HG02970 (cell line): Measurements from ENCODE around the gene LGALS7B.
"Not testable (repeated sequence)": the region's sequence is repeated elsewhere in the genome, so short reads cannot be mapped to it uniquely, and the experiment has no call there.

Source experiments
- ATAC-seq: cut with Tn5 transposase; IDR thresholded peaks from one replicate; pipeline ENCODE4 v1.9.1; 2021; ENCODE audit warnings: mild to moderate bottlenecking, moderate library complexity, moderate number of reproducible peaks; ENCODE audit not compliant: unreplicated experiment, low FRiP score

Gene LGALS7B

DNA sequence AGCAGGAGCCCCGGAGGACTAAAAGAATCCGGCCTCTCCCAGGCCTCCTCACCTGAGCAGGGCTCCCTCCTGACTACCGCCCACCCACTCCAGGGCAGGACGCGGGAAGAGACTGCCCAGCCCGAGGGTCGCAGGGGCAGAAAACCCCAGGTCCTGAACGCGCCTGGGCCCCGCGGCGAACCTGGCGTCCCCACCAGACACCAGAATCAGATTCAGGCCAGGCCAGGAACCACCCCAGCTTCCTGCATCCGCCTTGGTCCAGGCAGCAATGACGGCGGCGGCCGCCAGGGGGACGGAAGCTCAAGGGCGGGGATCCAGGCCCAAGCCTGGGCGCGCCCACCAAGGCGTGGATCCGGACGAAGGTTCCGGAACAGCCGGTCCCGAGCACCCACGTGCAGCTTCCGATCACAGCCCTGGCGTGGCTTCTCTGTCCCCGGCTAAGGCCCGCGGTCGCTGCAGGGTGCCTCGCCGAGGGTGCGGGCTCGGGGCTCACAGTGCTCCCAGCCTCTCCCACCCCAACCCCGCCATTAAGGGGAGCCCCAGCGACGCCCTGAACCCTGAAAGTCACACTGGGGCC, 19.3 kb upstream of the LGALS7B start:
- ATAC-seq: peak; percentile 51

DNA sequence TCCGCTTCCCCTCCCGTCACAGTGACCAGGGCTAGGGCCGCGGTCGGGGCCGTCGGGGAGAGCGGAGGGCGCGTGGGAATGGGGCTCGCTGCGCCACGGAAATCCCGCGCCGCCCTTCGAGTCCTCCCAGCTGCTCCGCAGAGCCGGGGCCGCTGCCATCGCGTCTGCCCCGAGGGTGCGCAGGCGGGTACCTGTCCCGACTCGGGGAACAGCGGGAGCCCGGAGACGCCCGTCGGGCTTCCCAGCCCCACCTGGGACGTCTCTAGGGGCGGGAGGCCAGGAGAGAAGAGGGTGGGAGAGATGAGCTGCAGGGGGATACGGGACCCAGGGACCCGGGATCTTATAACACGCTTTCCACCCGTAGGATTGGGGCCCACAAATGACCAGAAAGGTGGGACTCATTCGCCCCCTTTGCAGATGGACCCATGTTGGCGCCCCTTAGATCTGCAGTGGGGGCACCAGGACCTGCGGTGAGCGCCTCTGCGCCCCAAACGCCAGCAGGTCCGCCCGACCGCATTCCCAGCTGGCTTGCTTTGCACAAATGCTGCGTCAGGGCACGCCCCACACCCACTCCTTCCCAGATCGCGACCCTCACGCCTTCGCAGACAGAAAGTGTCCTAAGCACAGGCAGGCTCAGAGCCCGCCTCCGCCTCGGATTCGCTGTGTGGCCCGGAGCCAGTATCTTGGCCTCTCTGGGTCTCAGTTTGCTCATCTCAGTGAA, 18.6 kb upstream of the LGALS7B start:
- ATAC-seq: not testable (repeated sequence)

DNA sequence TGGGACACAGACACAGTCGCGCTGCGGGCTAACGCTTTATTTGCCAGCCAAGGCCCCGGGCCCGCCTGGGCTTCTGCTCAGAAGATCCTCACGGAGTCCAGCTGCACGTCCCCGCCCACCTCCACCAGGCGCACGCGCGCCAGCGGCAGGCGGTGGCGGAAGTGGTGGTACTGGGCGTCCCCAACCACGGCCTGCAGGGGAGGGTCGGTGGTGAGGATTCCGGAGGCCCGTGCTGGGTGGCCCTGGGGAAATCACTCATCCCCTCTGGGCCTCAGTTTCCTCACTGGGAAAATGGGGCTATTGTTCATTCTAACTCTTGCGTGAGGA, 18.1 kb upstream of the LGALS7B start:
- not testable (repeated sequence) for ATAC-seq

DNA sequence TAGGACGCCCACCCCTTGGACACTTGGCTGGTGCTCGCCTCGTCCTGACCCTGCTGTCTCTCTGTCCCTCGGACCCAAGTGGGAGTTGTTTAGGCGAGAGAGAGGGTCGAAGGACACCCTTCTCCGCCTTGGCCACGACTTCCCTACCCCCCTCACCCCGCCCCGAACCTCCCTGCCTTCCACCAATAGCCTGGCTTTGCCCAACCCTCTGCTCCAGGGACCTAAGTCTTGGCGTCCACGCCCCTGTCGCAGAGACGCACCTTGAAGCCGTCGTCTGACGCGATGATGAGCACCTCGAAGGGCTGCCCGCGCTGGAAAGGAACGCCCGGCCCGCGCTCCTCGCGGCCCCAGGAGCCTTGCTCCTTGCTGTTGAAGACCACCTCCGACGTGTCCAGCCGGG, 17.4 kb upstream of the LGALS7B start:
- ATAC-seq: not testable (repeated sequence)

DNA sequence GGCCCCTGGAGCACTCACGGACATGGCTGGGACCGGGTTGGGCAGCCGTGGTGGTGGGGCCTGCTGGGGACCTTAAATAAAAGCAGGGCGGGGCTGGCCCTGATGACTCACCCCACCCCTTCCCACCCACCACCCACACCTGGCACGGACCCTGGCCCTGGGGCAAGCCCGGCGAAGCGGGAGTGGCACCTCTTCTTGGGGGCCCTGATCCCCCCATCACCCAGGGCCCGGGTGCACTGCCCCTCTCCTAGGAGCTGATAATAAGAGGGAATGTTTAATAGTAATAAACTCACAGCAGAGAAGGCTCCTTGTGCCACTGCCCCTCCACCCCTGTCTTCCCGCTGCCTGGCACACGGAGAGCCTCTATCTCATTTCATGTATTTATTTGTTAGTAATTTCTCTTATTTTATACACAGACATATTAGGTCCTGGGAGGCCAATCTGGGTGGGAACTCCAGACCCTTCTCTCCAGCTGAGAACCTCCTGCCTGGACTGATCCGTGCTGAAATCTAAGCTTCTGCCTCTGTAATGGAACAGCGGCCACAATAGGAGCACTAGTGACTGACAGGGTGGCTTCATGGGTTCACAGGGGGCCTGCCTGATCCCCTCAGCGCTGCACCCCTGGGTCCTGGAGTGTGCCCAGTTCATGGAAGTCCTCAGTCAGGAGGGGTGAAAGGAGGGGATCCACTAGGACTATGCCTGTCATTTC, 15.4 kb upstream of the LGALS7B start, which contains the start of gene LGALS7:
TSS of gene LGALS7 (minus strand) at position 49 of the 709 bp plus-strand sequence. CDS start at position 24, 25 bp downstream.
- ATAC-seq: no peak

DNA sequence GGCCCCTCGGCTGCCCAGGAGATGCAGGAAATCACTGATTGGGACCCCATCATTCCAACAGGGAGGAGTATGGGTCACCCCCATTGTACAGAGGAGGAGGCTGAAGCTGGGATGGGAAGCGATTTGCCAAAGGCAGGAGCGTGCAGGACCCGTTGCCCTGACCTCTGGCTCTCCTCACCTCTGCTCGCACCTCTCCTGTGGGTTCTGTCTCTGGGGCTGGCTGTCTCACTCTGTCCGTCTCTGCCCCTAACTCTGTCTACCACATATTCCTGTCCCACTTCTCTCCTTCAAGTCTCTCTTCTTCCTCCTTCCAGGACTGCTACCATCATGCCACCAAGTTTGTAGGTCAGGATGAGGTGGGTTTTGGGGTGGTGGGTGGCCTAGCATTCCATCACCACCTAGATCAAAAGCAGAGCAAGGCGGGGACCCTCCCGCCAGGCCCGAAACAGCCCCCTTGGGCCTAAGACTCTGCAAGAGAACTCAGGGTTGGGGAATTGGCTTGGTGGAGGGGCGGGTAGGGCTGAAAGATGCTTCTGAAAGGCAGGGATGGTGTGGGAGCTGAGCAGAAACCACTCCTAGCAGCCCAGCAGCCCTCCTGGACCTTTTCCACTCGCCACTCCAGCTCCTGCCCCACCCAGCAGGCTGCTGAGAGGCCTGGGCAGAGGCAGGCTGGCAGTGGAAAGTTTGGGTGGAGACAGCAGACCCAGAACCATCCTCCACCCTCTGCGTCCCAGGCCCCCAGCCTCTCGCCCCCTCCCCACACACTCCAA, 14.6 kb upstream of the LGALS7B start:
- ATAC-seq: no peak

DNA sequence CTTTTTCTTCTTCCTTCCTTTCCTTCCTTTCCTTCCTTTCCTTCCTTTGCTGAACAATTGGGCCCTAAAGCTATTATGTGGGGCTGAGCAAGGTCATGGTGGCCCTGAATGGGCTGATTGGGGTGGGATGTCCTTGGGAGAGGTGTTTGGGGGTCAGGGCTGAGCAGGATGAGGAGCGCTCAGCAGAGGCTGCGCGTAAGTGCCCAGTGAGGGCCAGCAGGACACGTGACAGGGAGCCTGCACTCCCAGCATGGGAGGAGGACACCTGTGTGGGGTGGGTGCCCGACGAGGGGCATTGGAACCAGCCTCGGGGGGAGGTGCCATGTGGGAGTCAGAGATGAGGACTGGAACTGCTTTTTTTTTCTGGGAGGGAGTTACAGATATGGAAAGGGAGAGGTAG, 10.3 kb upstream of the LGALS7B start:
- no peak for ATAC-seq

DNA sequence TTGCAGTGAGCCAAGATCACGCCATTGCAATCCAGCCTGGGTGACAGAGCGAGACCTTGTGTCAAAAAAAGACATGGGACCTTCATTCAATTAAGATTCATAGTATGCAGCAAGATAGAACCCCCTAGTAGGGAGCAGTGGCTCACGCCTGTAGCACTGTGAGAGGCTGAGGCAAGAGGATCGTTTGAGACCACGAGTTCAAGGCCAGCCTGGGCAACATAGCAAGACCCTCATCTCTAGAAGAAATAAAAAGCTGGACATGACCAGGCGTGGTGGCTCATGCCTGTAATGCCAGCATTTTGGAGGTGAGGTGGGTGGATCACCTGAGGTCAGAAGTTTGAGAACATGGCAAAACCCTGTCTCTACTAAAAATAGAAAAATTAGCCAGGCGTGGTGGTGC, 8.6 kb upstream of the LGALS7B start:
- no peak for ATAC-seq

DNA sequence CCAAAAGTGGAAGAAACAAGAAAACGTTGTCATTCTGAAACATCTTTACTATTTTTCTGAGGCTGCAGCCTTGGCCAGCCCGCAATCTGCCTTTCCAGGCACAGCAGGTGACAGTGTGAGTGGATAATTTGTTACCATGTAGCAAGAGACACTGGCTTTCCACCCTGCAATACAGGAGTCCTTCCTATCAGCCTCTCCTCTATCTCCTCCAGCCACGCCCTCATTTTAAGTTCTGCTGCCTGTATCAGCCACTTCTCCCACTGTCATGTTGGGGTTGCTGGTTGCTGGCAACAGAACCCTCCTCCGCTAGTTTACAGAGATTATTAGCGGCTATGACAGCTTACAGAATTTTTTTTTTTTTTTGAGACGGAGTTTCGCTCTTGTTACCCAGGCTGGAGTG, 7.9 kb upstream of the LGALS7B start:
- no peak for ATAC-seq

DNA sequence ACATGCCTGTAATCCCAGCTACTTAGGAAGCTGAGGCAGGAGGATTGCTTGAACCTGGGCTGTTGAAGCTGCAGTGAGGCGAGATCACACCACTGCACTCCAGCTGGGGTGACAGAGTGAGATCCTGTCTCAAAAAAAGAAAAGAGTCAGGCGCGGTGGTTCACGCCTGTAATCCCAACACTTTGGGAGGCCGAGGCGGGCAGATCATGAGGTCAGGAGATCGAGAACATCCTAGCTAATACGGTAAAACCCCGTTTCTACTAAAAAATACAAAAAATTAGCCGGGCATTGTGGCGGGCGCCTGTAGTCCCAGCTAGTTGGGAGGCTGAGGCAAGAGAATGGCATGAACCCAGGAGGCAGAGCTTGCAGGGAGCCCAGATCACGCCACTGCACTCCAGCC, 6.8 kb upstream of the LGALS7B start:
- ATAC-seq: not testable (repeated sequence)

DNA sequence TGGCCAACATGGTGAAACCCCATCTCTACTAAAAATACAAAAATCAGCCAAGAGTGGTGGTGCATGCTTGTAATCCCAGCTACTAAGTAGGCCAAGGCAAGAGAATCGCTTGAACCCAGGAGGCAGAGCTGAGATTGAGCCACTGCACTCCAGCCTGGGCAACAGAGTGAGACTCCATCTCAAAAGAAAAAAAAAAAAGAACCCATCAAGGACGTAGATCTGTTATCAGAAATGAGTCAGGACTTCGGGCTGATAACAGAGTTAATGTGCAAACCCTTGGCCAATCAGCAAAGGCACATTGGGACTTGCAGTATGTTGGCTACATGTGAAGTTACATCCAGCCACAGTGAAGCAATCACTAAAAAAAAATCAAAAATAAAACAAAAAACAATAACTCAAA, 4.8 kb upstream of the LGALS7B start:
- ATAC-seq: no peak

DNA sequence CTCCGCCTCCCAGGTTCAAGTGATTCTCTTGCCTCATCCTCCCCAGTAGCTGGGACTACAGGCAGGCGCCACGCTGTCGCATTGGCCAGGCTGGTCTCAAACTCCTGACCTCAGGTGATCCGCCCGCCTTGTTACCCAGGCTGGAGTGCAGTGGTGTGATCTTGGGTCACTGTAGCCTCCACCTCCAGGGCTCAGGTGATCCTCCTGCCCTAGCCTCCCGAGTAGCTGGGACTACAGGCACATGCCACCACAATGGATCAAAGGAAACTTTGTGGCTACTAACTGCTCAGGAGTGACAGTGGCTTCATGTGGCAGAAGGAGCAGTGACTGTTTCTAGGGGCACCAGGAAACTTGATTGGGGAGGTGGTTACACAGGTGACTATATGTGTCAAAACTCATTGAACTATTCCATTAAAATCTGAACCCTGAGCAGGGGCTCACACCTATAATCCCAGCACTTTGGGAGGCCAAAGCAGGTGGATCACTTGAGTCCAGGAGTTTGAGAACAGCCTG, 3.8 kb upstream of the LGALS7B start:
- no peak for ATAC-seq

DNA sequence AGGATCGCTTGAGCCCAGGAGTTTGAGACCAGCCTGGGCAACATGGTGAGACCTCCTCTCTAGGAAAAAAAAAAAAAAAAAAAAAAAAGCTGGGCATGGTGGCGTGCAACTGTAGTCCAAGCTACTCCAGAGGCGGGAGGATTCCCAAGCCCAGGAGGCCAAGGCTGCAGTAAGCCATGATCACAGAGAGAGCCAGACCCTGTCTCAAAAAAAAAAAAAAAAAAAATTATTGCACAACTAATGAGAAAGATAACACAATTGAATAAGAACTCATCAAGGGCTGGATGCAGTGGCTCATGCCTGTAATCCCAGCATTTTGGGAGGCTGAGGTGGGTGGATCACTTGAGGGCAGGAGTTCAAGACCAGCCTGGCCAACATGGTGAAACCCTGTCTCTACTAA, 2.9 kb upstream of the LGALS7B start:
- not testable (repeated sequence) for ATAC-seq

DNA sequence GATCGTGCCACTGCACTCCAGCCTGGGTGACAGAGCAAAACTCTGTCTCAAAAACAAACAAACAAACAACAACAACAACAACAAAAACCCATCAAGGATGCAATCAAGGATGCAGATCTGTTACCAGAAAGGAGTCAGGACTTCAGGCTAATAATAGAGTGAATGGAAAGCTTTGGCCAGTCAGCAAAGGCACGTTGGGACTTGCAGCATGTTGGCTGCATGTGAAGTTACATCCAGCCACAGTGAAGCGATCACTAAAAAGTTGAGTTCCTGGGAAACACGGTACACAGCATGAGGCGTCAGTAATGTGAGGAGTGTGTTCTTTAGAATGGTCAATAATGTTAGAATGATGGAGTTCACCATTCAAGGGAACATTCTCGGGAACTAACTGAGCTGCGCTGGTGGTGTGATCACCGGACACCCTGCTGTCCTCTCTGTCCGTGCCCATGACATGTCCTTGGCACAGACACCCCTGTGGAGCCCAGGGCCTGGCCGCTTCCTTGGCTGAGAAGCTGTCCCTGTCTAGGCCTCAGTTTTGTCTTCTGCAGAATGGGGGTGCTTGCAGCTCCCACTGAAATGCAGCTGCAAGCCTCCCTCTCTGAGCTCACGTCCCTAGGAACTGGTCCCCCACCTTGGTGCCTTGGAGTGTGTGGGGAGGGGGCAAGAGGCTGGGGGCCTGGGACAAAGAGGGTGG, 2.3 kb upstream of the LGALS7B start:
- no peak for ATAC-seq

DNA sequence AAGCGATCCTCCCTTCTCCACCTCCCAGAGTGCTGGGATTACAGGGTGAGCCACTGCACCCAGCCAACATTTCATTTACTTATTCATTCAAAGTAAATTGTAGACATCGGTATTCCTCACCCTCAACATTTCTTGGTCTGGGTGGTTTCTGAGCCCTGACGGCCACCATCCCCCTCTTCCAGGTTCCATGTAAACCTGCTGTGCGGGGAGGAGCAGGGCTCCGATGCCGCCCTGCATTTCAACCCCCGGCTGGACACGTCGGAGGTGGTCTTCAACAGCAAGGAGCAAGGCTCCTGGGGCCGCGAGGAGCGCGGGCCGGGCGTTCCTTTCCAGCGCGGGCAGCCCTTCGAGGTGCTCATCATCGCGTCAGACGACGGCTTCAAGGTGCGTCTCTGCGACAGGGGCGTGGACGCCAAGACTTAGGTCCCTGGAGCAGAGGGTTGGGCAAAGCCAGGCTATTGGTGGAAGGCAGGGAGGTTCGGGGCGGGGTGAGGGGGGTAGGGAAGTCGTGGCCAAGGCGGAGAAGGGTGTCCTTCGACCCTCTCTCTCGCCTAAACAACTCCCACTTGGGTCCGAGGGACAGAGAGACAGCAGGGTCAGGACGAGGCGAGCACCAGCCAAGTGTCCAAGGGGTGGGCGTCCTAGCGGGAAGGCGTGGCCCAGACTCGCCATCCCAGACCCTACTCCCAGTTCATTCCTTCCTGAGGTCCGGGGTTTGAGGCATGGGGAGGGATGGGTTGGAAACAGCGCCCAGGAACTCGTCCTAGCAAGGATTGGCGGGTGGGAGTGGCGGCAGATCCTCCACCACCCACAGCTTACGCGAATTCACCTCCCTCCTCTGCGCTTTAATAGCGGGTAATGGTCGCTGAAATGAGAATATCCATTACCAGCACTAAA, 1.8 kb downstream of the LGALS7B start:
- ATAC-seq: not testable (repeated sequence)

DNA sequence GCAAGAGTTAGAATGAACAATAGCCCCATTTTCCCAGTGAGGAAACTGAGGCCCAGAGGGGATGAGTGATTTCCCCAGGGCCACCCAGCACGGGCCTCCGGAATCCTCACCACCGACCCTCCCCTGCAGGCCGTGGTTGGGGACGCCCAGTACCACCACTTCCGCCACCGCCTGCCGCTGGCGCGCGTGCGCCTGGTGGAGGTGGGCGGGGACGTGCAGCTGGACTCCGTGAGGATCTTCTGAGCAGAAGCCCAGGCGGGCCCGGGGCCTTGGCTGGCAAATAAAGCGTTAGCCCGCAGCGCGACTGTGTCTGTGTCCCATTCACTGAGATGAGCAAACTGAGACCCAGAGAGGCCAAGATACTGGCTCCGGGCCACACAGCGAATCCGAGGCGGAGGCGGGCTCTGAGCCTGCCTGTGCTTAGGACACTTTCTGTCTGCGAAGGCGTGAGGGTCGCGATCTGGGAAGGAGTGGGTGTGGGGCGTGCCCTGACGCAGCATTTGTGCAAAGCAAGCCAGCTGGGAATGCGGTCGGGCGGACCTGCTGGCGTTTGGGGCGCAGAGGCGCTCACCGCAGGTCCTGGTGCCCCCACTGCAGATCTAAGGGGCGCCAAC, 2.6 kb downstream of the LGALS7B start:
- ATAC-seq: peak; percentile 69

DNA sequence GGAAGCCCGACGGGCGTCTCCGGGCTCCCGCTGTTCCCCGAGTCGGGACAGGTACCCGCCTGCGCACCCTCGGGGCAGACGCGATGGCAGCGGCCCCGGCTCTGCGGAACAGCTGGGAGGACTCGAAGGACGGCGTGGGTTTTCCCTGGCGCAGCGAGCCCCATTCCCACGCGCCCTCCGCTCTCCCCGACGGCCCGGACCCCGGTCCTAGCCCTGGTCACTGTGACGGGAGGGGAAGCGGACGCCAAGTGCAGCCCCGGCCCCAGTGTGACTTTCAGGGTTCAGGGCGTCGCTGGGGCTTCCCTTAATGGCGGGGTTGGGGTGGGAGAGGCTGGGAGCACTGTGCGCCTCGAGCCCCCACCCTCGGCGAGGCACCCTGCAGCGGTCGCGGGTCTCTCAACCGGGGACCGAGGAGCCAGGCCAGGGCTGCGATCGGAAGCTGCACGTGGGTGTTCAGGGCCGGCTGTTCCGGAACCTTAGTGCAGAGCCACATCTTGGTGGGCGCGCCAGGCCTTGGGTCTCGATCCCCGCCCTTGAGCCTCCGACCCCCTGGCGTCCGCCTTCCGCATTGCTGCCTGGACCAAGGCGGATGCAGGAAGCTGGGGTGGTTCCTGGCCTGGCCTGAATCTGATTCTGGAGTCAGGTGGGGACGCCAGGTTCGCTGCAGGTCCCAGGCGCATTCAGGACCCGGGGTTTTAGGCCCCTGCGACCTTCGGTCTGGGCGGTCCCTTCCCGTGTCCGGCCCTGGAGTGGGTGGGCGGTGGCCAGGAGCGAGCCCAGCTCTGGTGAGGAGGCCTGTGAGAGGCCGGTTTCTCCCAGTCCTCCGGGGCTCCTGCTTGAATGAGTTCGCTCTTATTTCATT, 3.5 kb downstream of the LGALS7B start:
- ATAC-seq: no peak

DNA sequence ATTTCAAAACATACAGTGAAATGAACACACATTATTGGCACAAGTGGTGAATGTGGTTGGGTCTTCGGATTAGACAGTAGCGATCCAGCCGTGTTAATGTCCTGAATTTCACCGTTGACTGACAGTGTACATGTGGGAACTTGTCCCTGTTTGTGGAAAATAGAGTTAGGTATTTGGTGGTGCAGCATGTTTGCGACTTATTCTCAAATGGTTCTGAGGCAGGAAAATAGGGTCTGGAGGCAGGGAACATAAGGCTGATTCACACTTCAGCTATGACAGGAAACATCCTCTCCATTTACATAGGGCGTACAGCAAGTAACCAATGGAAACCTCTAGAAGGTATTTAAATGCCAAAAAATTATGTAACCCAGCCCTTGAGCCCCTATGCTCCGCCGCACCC, 4.2 kb downstream of the LGALS7B start:
- ATAC-seq: no peak
